ENCODE results near the gene RHBDD2. TPM values are rescaled to one million over a fixed set of nuclear protein-coding genes. Genes with fewer than 3 reads are reported as not detected.
A peak's percentile ranks its signal among the peaks of the same experiment; 100 is the strongest.

RHBDD2 gene
- polyA plus RNA-seq, 1 donor (not counting 4 experiments of a cell fraction or from before 2014, with no cell fraction given): 24.1 TPM

- dilution Hi-C loops (cut with MboI; ENCODE audit: extremely low pct_ligation_motif_present, low sequenced_read_pairs): no loop called here
- no peak overlapping the region for H2AFZ ChIP-seq (ENCODE audit: control insufficient read depth, low read length)
Observed at GRCh38 chr7:75866114-75866488, 12.7 kb upstream of the RHBDD2 start.

GRCh38 chr7:75866489-75867389 is 12.1 kb upstream of the RHBDD2 start:
- no peak overlapping the region for H3K4me2 ChIP-seq (ENCODE audit: control insufficient read depth, extremely low read depth, insufficient read depth, low read depth, low read length)
- FAIRE-seq (no peak), DNase-seq (ENCODE audit: low read depth, low spot score) (no peak)
- no peak overlapping the region for H3K9ac ChIP-seq (ENCODE audit: control insufficient read depth, extremely low read depth, insufficient read depth, low read length)
- H4K20me1 ChIP-seq (ENCODE audit: control insufficient read depth, extremely low read depth, insufficient read depth, low read length): no peaks in the 10 kb centered on the region
- H3K9me3 ChIP-seq (ENCODE audit: control insufficient read depth, low read depth, low read length): no peaks in the 10 kb centered on the region
- dilution Hi-C loops (cut with MboI; ENCODE audit: extremely low pct_ligation_motif_present, low sequenced_read_pairs): no loop called here
- peak overlapping the region; percentile 15 for H2AFZ ChIP-seq (ENCODE audit: control insufficient read depth, low read length)
- no peaks in the 10 kb centered on the region for H3K27me3 ChIP-seq (ENCODE audit: control insufficient read depth, extremely low read depth, insufficient read depth, low read length)
- TF ChIP-seq EZH2 (IDR thresholded peaks at IDR 0.05; ENCODE audit: low read length): no peak
- peak; percentile 97 to 98 (median 98) for TF ChIP-seq CTCF (optimal IDR thresholded peaks at IDR 0.05 in 1 of 3, IDR thresholded peaks at IDR 0.05 in 1 of 3, conservative IDR thresholded peaks at IDR 0.05 in 1 of 3; ENCODE audit: extremely low read depth in 1 of 3, insufficient read depth in 2 of 3, low read length in 3 of 3)
- H3K4me3 ChIP-seq (ENCODE audit: control insufficient read depth in 2 of 3, extremely low read depth in 1 of 3, insufficient read depth in 2 of 3, low read depth in 1 of 3, low read length in 3 of 3): no peak overlapping the region
- no peaks in the 10 kb centered on the region for H3K79me2 ChIP-seq (ENCODE audit: control insufficient read depth, insufficient read depth, low read length)
- no peaks in the 10 kb centered on the region for H3K36me3 ChIP-seq (ENCODE audit: control insufficient read depth in 2 of 2, extremely low read depth in 1 of 2, insufficient read depth in 2 of 2, low read length in 2 of 2)
- H3K9me1 ChIP-seq (ENCODE audit: control insufficient read depth, extremely low read depth, insufficient read depth, low read length): no peaks in the 10 kb centered on the region
- H3K4me1 ChIP-seq (ENCODE audit: control insufficient read depth, extremely low read depth, insufficient read depth, low read length): peaks cover 10% of the 10 kb centered on the region
- H3K27ac ChIP-seq (ENCODE audit: control insufficient read depth, insufficient read depth, low read length): no peak overlapping the region

More at GRCh38 chr7:75866114-75866488, 12.7 kb upstream of the RHBDD2 start:
- no peak for TF ChIP-seq CTCF (optimal IDR thresholded peaks at IDR 0.05 in 1 of 3, IDR thresholded peaks at IDR 0.05 in 1 of 3, conservative IDR thresholded peaks at IDR 0.05 in 1 of 3; ENCODE audit: extremely low read depth in 1 of 3, insufficient read depth in 2 of 3, low read length in 3 of 3)
- TF ChIP-seq EZH2 (IDR thresholded peaks at IDR 0.05; ENCODE audit: low read length): no peak
- no peak for FAIRE-seq
- H3K36me3 ChIP-seq (ENCODE audit: control insufficient read depth in 2 of 2, extremely low read depth in 1 of 2, insufficient read depth in 2 of 2, low read length in 2 of 2): no peaks in the 10 kb centered on the region
- H3K9ac ChIP-seq (ENCODE audit: control insufficient read depth, extremely low read depth, insufficient read depth, low read length): no peak overlapping the region
- peaks cover 10% of the 10 kb centered on the region for H3K4me1 ChIP-seq (ENCODE audit: control insufficient read depth, extremely low read depth, insufficient read depth, low read length)
- H3K4me2 ChIP-seq (ENCODE audit: control insufficient read depth, extremely low read depth, insufficient read depth, low read depth, low read length): no peak overlapping the region
- H3K4me3 ChIP-seq (ENCODE audit: control insufficient read depth in 2 of 3, extremely low read depth in 1 of 3, insufficient read depth in 2 of 3, low read depth in 1 of 3, low read length in 3 of 3): no peak overlapping the region
- H3K27ac ChIP-seq (ENCODE audit: control insufficient read depth, insufficient read depth, low read length): no peak overlapping the region
- H3K27me3 ChIP-seq (ENCODE audit: control insufficient read depth, extremely low read depth, insufficient read depth, low read length): no peaks in the 10 kb centered on the region
- DNase-seq (ENCODE audit: low read depth, low spot score): no peak
- H3K9me3 ChIP-seq (ENCODE audit: control insufficient read depth, low read depth, low read length): no peaks in the 10 kb centered on the region
- no peaks in the 10 kb centered on the region for H4K20me1 ChIP-seq (ENCODE audit: control insufficient read depth, extremely low read depth, insufficient read depth, low read length)
- no peaks in the 10 kb centered on the region for H3K79me2 ChIP-seq (ENCODE audit: control insufficient read depth, insufficient read depth, low read length)
- H3K9me1 ChIP-seq (ENCODE audit: control insufficient read depth, extremely low read depth, insufficient read depth, low read length): no peaks in the 10 kb centered on the region

All from keratinocyte (primary cell).